Spinal cord (tissue), 10 donors: ENCODE data around the gene NAA50. TPM values are rescaled to one million over a fixed set of nuclear protein-coding genes. Genes with fewer than 3 reads are reported as not detected.

Experiments used
- DNase-seq, 6 donors: peaks; one replicate each; pipeline versions ENCODE4 v3.0.0 to v3.0.0-alpha.2; 2013 to 2015; ENCODE audit warnings: low spot score in 6 of 6, low read depth in 4 of 6
- H3K27ac ChIP-seq: one replicate; pipeline ENCODE4 v1.5.1; 2013; ENCODE audit warnings: low read depth, low read length, control low read depth
- H3K27me3 ChIP-seq: one replicate; pipeline ENCODE4 v1.6.1; 2013; ENCODE audit warnings: low read length; ENCODE audit not compliant: control insufficient read depth, insufficient read depth
- H3K36me3 ChIP-seq: one replicate; pipeline ENCODE4 v1.6.1; 2013; ENCODE audit warnings: low read length; ENCODE audit not compliant: control insufficient read depth, insufficient read depth
- H3K4me1 ChIP-seq: one replicate; pipeline ENCODE4 v1.6.1; 2013; ENCODE audit warnings: low read length; ENCODE audit not compliant: control insufficient read depth, insufficient read depth
- H3K4me3 ChIP-seq: one replicate; pipeline ENCODE4 v1.5.1; 2013; ENCODE audit warnings: low read depth, low read length, control low read depth
- H3K9me3 ChIP-seq: one replicate; pipeline ENCODE4 v1.6.1; 2013; ENCODE audit warnings: low read length; ENCODE audit not compliant: control insufficient read depth, insufficient read depth
- WGBS: methylation state at CpG from one replicate; pipeline ENCODE4 v1.1.5; 2013; ENCODE audit warnings: missing lambda C conversion rate; ENCODE audit not compliant: insufficient coverage; 5-methylcytosine and 5-hydroxymethylcytosine counted together
- polyA plus RNA-seq, 2 donors: library from polyadenylated mRNA; unstranded; fragments of 120-200 nt; gene quantifications; one replicate each; pipeline ENCODE4 v1.2.1, GENCODE V29; 2013; ENCODE audit not compliant: insufficient read length in 2 of 2
- total RNA-seq, 2 donors: library from RNA; depleted of rRNA in 1 of 2; stranded (reverse); fragments of 120-200 nt in 1 of 2; fragments of >200 nt in 1 of 2; gene quantifications; one replicate each; pipeline versions ENCODE4 v1.2.3 to v1.2.4, GENCODE V29; 2013 to 2014
- donor health status: healthy.

NAA50 gene
- total and polyA plus RNA-seq, 4 donors = 74.2 to 99.0 (median 80.0) TPM

GRCh38 chr3:113676261-113676660 is 69.8 kb downstream of the NAA50 start:
- H3K9me3 ChIP-seq = no peaks in the 10 kb centered on the region
- WGBS = no CpG with 5 or more reads among the region's 3 CpGs
- H3K4me3 ChIP-seq = no peak overlapping the region
- no peaks in the 10 kb centered on the region for H3K27me3 ChIP-seq
- peaks cover 8% of the 10 kb centered on the region for H3K36me3 ChIP-seq
- H3K4me1 ChIP-seq = no peaks in the 10 kb centered on the region
- no peak for DNase-seq
- no peak overlapping the region for H3K27ac ChIP-seq

- no peaks in the 10 kb centered on the region for H3K9me3 ChIP-seq
- H3K36me3 ChIP-seq = peaks cover 6% of the 10 kb centered on the region
- no peaks in the 10 kb centered on the region for H3K27me3 ChIP-seq
- no peak overlapping the region for H3K27ac ChIP-seq
- no peak overlapping the region for H3K4me3 ChIP-seq
- no peak for DNase-seq
- 82% methylated on average over 3 of the region's 4 CpGs for WGBS
- H3K4me1 ChIP-seq = no peaks in the 10 kb centered on the region
Observed at GRCh38 chr3:113673593-113673992, 72.5 kb downstream of the NAA50 start.

DNA sequence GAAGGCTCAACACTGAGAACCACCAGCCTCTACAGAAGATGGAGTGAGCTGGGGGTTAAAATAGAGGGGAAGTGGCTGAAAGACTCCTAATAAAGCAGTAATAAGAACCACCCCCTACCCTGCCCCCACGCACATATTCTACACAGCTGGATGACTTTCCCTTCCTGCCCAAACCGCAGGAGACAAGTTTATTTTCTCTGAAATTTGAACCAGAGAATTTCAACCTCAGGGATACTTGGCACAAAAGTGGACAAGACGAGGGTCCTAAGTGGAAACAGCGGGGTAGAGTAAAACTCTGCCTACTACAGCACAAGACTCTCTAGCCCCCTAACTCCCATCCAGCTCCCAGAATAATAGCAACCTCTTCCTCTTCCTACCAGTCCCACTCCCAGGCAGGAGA is 78.0 kb downstream of the NAA50 start:
- 40% methylated on average over 1 of the region's 4 CpGs for WGBS
- no peak overlapping the region for H3K27ac ChIP-seq
- H3K36me3 ChIP-seq = peaks cover 10% of the 10 kb centered on the region
- H3K9me3 ChIP-seq = no peaks in the 10 kb centered on the region
- H3K27me3 ChIP-seq = no peaks in the 10 kb centered on the region
- no peaks in the 10 kb centered on the region for H3K4me1 ChIP-seq
- peak in 1 of 6 donors; percentile 48 for DNase-seq
- no peak overlapping the region for H3K4me3 ChIP-seq

Other genes with a start within 250 kb of the NAA50 start
- 10 to 100 TPM; 21.0 to 32.2 TPM for gene SPICE1, start 231.1 kb downstream of the NAA50 start, total RNA-seq
- gene SPICE1, start 231.1 kb downstream of the NAA50 start, polyA plus RNA-seq = 10 to 100 TPM; 12.7 to 16.3 TPM
- 10 to 100 TPM; 45.2 to 49.6 TPM for gene SIDT1, start 213.7 kb downstream of the NAA50 start, total RNA-seq
- 10 to 100 TPM; 18.2 to 34.6 TPM for gene SIDT1, start 213.7 kb downstream of the NAA50 start, polyA plus RNA-seq
- gene USF3, start 49.6 kb downstream of the NAA50 start, total RNA-seq = 10 to 100 TPM; 16.3 to 26.3 TPM
- 10 to 100 TPM; 13.5 to 14.1 TPM for gene USF3, start 49.6 kb downstream of the NAA50 start, polyA plus RNA-seq
- gene ATP6V1A, start 786 bp upstream of the NAA50 start, total RNA-seq = 100 to 1,000 TPM in 1 of 2 donors, 10 to 100 TPM in 1; 87.1 to 279 TPM
- 100 to 1,000 TPM; 104 to 134 TPM for gene ATP6V1A, start 786 bp upstream of the NAA50 start, polyA plus RNA-seq
- gene GRAMD1C, start 92.5 kb upstream of the NAA50 start, total RNA-seq = 10 to 100 TPM; 10.5 to 17.7 TPM
- 10 to 100 TPM; 13.1 to 21.3 TPM for gene GRAMD1C, start 92.5 kb upstream of the NAA50 start, polyA plus RNA-seq
- 10 to 100 TPM in 1 of 2 donors, 1 to 10 TPM in 1; 7.8 to 10.6 TPM for gene ZDHHC23, start 201.8 kb upstream of the NAA50 start, total RNA-seq
- gene ZDHHC23, start 201.8 kb upstream of the NAA50 start, polyA plus RNA-seq = 1 to 10 TPM; 6.2 to 6.8 TPM